GM12892 (cell line): ENCODE measurements around the gene DPYSL4.

ENCODE experiments used
- POLR2A ChIP-seq: IDR thresholded peaks from 2 replicates; pipeline ENCODE4 v1.6.1; 2011; ENCODE audit warnings: low read depth, low read length, control low read depth
- POLR2AphosphoS5 ChIP-seq: IDR thresholded peaks from 2 replicates; pipeline ENCODE4 v1.6.1; 2011; ENCODE audit warnings: low read depth, low read length, control low read depth
- TAF1 ChIP-seq: IDR thresholded peaks from 2 replicates; pipeline ENCODE4 v1.6.1; 2011; ENCODE audit warnings: low read depth, mild to moderate bottlenecking, control low read depth, low read length, borderline replicate concordance

- TF ChIP-seq POLR2A (no peak), POLR2AphosphoS5 (no peak), TAF1 (no peak)
These were observed 33.0 kb upstream of the DPYSL4 start for GRCh38 chr10:132153616-132154217.
